ENCODE results near the gene GALNS. TPM values are rescaled to one million over a fixed set of nuclear protein-coding genes. Genes with fewer than 3 reads are reported as not detected.
A peak's percentile ranks its signal among the peaks of the same experiment; 100 is the strongest.

GALNS gene
- total and polyA plus RNA-seq, 2 of the 13 experiments (the other 11 are each of a cell fraction or from before 2014, with no cell fraction given) = 9.2 to 9.8 TPM

- TF ChIP-seq, protein P1, sequence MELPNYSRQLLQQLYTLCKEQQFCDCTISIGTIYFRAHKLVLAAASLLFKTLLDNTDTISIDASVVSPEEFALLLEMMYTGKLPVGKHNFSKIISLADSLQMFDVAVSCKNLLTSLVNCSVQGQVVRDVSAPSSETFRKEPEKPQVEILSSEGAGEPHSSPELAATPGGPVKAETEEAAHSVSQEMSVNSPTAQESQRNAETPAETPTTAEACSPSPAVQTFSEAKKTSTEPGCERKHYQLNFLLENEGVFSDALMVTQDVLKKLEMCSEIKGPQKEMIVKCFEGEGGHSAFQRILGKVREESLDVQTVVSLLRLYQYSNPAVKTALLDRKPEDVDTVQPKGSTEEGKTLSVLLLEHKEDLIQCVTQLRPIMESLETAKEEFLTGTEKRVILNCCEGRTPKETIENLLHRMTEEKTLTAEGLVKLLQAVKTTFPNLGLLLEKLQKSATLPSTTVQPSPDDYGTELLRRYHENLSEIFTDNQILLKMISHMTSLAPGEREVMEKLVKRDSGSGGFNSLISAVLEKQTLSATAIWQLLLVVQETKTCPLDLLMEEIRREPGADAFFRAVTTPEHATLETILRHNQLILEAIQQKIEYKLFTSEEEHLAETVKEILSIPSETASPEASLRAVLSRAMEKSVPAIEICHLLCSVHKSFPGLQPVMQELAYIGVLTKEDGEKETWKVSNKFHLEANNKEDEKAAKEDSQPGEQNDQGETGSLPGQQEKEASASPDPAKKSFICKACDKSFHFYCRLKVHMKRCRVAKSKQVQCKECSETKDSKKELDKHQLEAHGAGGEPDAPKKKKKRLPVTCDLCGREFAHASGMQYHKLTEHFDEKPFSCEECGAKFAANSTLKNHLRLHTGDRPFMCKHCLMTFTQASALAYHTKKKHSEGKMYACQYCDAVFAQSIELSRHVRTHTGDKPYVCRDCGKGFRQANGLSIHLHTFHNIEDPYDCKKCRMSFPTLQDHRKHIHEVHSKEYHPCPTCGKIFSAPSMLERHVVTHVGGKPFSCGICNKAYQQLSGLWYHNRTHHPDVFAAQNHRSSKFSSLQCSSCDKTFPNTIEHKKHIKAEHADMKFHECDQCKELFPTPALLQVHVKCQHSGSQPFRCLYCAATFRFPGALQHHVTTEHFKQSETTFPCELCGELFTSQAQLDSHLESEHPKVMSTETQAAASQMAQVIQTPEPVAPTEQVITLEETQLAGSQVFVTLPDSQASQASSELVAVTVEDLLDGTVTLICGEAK (IDR thresholded peaks at IDR 0.05) = no peak
- TF ChIP-seq, protein P1 (CRISPR knock-in tag; IDR thresholded peaks at IDR 0.05) = 0 out of 2 replicates have a peak, but pooled peaks have one; percentile 66
- no peak for TF ChIP-seq ZFP36L2 (CRISPR knock-in tag; IDR thresholded peaks at IDR 0.05)
- peak; percentile 15; the same call in 1 of the 2 replicates for TF ChIP-seq TBX3 (IDR thresholded peaks at IDR 0.05; ENCODE audit: borderline replicate concordance)
- TF ChIP-seq ZMYM4 (CRISPR knock-in tag; IDR thresholded peaks at IDR 0.05) = peak; percentile 62
- TF ChIP-seq ZNF430 (CRISPR knock-in tag; IDR thresholded peaks at IDR 0.05) = peak; percentile 48; the same call in 1 of the 2 replicates
- no peak for TF ChIP-seq ARID2 (CRISPR knock-in tag; IDR thresholded peaks at IDR 0.05; ENCODE audit: borderline replicate concordance)
- TF ChIP-seq HDAC1 (CRISPR knock-in tag; IDR thresholded peaks at IDR 0.05) = peak; percentile 40; the same call in 1 of the 2 replicates
- TF ChIP-seq TARDBP (CRISPR knock-in tag; IDR thresholded peaks at IDR 0.05) = peak; percentile 56; the same call in 1 of the 2 replicates
- peak; percentile 17; the same call in 1 of the 2 replicates for TF ChIP-seq CTCF (CRISPR knock-in tag; IDR thresholded peaks at IDR 0.05)
- TF ChIP-seq FOXO4 (CRISPR knock-in tag; conservative IDR thresholded peaks at IDR 0.05) = 0 out of 2 replicates have a peak, but pooled peaks have one; percentile 49
- TF ChIP-seq CBX1 (IDR thresholded peaks at IDR 0.05; ENCODE audit: low read depth) = no peak
- TF ChIP-seq, protein P2, sequence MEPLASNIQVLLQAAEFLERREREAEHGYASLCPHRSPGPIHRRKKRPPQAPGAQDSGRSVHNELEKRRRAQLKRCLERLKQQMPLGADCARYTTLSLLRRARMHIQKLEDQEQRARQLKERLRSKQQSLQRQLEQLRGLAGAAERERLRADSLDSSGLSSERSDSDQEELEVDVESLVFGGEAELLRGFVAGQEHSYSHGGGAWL (CRISPR knock-in tag; IDR thresholded peaks at IDR 0.05) = peak; percentile 32; the same call in 1 of the 2 replicates
Observed at GRCh38 chr16:88770461-88771293, 86.1 kb downstream of the GALNS start (continued).
